ENCODE results near the gene CEP250.
"Not testable (repeated sequence)": the region's sequence is repeated elsewhere in the genome, so short reads cannot be mapped to it uniquely, and the experiment has no call there.

Gene CEP250

GRCh38 chr20:35451295-35451694 is 4.1 kb upstream of the CEP250 start:
- no peak for DNase-seq (ENCODE audit: low spot score)

GRCh38 chr20:35453647-35454046 is 1.8 kb upstream of the CEP250 start:
- DNase-seq (ENCODE audit: low spot score) = no peak

DNA sequence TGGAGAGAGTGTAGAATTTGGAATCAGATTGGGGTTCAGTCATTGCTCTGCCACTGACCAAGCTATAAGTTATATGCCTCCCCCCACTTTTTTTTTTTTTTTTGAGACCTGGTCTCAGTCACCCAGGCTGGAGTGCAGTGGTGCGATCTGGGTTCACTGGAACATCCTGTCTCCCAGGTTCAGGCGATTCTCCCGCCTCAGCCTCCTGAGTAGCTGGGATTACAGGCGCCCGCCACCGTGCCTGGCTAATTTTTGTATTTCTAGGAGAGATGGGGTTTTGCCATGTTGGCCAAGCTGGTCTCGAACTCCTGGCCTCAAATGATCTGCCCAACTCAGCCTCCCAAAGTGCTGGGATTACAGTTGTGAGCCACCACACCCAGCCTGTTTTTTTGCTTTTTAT is 1.3 kb downstream of the CEP250 start:
- not testable (repeated sequence) for DNase-seq (ENCODE audit: low spot score)

GRCh38 chr20:35457539-35457938 is 2.1 kb downstream of the CEP250 start:
- DNase-seq (ENCODE audit: low spot score) = not testable (repeated sequence)

DNA sequence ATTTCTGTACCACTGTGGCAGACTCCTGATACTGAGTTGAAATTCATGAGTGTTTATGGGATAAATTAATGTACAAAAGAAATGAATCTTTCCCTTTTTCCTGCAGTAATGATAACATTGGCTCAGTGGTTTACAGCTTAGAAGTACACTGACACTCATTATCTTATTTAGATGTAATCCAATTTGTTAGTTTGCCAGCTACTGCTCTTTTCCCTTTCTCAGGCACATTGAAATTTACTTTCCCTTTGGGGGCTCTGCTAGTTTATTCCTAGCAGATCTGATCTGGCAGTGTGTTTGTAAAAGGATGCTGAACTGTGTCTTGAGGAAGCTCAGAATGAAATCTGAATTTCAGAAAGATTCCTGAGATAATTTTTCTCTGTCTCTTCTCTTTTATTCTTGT is 3.0 kb downstream of the CEP250 start:
- no peak for DNase-seq (ENCODE audit: low spot score)

- DNase-seq (ENCODE audit: low spot score) = no peak
Measured at GRCh38 chr20:35461620-35462019, 6.2 kb downstream of the CEP250 start.

DNA sequence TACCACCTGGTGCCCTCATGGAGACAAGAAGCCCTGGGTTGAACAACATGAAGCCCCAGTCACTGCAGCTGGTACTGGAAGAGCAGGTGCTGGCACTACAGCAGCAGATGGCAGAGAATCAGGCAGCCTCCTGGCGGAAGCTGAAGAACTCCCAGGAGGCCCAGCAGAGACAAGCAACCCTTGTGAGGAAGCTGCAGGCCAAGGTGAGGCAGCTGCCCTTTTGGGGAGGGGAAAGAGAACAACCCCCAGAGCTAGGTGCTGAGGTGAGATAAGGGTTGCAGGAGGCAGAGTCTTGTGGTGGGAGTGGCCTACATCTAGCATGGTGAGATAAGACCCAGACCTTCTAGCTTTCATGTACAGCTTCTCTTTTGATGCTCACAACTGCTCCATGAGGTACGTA is 7.0 kb downstream of the CEP250 start:
- no peak for DNase-seq (ENCODE audit: low spot score)

GRCh38 chr20:35463455-35464300 is 8.3 kb downstream of the CEP250 start:
- peak; percentile 75 for DNase-seq (ENCODE audit: low spot score)

DNA sequence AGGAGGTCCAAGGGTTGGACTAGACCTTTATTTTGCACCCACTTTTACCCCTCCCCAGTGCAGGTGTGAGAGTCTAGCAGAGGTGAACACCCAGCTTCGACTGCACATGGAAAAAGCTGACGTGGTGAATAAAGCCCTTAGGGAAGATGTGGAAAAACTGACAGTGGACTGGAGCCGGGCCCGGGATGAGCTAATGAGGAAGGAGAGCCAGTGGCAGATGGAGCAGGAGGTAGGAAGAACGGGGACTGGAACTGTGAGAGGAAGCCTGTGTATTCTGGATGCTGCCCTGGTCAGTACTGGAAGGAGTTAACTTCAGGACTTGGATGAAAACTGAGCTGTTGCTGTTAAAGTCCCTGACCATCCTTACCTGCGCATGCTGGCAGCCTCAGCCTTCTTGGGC is 10.6 kb downstream of the CEP250 start:
- no peak for DNase-seq (ENCODE audit: low spot score)

DNA sequence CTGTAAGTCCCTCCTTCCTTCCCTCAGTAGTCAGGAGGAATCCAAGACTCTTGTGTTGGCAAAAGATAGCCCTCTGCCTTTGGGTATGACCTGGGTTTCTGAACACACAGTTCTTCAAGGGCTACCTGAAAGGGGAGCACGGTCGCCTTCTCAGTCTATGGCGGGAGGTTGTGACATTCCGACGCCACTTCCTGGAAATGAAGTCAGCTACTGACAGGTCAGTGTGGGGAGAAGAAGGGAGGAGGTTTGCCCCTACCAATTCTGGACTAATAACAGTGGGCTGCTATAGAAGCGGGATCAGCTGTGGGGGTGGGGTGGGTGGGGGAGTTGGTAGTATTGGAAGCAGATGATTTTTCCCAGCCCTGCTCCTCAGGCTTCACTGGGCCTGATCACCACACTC is 11.5 kb downstream of the CEP250 start:
- no peak for DNase-seq (ENCODE audit: low spot score)

DNA sequence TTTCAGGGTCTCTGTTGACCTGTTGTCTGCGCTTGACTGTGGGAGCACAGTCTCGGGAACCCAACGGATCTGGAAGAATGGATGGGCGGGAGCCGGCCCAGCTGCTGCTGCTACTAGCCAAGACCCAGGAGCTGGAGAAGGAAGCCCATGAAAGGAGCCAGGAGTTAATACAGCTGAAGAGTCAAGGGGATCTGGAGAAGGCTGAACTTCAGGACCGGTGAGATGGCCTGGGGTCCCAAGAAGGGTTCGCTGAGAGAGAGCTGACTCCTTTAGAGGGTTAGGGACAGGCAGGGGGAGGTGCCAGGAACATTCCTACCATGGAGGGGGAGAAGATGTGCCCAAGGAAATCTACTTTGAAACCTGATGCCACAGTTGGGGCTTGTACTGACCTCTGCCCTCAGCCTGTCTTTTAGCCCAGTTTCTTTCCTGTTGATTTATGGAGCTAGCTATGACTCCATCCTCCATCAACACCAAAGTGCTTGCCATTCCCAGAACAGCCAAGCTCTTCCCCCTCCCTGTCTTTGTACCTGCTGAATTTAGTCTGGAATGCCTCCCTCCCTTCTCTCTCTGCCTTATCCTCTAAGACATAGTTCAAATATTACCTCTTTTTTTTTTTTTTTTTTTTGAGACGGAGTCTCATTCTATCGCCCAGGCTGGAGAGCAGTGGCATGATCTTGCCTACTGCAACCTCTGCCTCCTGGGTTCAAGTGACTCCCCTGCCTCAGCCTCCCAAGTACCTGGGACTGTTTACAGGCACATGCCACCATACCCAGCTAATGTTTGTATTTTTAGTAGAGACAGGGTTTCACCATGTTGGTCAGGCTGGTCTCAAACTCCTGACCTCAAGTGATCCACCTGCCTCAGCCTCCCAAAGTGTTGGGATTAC is 12.2 kb downstream of the CEP250 start:
- no peak for DNase-seq (ENCODE audit: low spot score)

DNA sequence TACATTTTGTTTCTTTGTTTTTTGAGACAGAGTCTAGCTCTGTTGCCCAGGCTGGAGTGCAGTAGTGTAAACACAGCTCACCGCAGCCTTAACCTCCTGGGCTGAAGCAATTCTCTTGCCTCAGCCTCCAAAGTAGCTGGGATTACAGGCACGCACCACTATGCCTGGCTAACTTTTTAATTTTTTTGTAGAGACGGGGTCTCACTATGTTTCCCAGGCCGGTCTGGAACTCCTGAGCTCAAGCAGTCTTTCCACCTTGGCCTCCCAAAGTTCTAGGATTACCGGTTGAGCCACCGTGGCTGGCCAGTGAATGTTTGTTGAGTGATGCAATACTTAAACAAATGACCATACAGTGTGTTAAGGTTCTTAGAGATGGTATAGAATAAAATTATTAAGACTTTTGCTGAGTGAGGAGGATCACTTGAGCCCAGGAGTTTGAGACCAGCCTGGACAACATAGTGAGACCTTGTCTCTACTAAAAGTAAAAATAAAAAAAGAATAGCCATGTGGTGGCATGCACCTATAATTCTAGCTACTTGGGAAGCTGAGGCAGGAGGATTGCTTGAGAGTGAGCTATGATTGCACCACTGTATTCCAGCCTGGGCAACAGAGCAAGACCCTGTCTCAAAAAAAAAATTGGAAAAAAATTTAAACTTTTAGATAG is 13.4 kb downstream of the CEP250 start:
- no peak for DNase-seq (ENCODE audit: low spot score)

DNA sequence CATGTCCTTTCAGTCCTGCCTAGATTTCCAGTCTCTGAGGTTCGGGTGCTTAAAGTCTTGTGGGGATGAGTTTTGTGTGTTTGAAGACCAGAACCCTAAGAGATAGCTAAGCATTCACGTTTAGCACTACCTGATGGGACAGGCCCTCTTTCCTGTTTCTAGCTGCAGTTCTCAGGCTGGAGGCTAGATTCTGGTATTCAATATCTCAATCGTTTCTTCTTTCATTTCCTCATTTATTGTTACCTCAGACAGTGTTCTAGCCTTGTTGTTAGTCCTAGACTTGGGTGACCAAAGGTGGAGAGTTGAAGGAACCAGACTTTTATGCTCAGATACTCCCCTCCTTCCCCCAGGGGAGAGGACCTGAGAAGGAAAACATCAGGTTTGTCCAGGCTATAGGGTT is 16.8 kb downstream of the CEP250 start:
- no peak for DNase-seq (ENCODE audit: low spot score)

GRCh38 chr20:35473684-35474083 is 18.3 kb downstream of the CEP250 start:
- DNase-seq (ENCODE audit: low spot score) = no peak

GRCh38 chr20:35474303-35474871 is 19.0 kb downstream of the CEP250 start:
- DNase-seq (ENCODE audit: low spot score) = no peak

- DNase-seq (ENCODE audit: low spot score) = no peak
Measured at GRCh38 chr20:35476288-35476687, 20.9 kb downstream of the CEP250 start.

GRCh38 chr20:35478804-35479472 is 23.5 kb downstream of the CEP250 start:
- DNase-seq (ENCODE audit: low spot score) = no peak

- no peak for DNase-seq (ENCODE audit: low spot score)
Measured at GRCh38 chr20:35479798-35480197, 24.4 kb downstream of the CEP250 start.

DNA sequence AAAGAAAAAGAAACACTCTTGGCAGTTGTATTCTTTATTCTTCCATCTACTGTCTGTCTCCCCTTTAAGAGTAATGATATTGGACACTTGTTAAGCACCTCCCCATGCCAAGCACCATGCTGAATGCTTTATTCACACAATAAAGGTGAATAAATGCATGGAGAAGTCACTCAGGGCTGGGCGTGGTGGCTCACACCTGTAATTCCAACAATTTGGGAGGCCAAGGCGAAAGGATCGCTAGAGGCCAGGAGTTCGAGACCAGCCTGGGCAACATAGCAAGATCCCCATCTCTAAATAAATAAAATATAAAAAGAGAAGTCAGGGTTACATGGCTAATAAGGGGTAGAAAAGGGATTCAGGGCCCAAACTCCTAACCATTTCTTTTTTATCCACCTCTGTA is 32.1 kb downstream of the CEP250 start:
- no peak for DNase-seq (ENCODE audit: low spot score)

DNA sequence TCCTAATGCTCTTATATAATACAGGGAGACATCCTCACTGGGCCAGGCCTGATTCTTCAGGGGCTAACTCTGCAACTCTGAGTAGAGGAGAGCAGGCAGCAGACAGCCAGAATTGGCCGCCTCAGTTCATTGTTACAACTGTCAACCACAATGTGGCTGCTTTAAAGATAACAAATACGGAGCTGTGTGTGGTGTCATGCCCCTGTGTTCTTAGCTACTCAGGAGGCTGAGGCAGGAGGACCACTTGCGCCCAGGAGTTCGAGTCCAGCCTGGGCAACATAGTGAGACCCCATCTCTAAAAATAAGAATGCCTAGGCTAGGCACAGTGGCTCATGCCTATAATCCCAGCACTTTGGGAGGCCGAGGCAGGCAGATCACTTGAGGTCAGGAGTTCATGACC is 34.3 kb downstream of the CEP250 start:
- DNase-seq (ENCODE audit: low spot score) = peak; percentile 32

DNA sequence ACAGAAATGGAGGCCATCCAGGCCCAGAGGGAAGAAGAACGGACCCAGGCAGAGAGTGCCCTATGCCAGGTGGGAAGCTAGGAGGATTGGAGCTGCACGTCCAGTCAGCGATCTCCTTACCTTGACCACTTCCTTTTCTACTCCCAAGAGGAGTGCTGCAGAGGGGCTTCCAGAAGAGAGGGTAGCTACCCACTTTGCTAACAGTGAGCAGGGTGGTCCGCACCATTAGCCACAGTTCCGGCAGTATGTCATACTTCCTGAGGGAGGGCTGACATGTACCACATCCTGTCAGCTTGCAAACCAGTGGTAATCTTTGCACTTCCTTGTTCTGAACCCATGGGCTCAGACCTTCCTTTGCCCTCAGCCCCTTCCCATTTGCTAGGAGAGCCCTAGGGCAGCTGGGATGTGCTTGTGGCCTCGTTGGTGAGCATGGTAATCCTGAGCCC is 35.4 kb downstream of the CEP250 start:
- peak; percentile 72 for DNase-seq (ENCODE audit: low spot score)

- peak; percentile 27 for DNase-seq (ENCODE audit: low spot score)
Measured at GRCh38 chr20:35491823-35492222, 36.4 kb downstream of the CEP250 start.
